ENCODE results near the gene F7.

DNA sequence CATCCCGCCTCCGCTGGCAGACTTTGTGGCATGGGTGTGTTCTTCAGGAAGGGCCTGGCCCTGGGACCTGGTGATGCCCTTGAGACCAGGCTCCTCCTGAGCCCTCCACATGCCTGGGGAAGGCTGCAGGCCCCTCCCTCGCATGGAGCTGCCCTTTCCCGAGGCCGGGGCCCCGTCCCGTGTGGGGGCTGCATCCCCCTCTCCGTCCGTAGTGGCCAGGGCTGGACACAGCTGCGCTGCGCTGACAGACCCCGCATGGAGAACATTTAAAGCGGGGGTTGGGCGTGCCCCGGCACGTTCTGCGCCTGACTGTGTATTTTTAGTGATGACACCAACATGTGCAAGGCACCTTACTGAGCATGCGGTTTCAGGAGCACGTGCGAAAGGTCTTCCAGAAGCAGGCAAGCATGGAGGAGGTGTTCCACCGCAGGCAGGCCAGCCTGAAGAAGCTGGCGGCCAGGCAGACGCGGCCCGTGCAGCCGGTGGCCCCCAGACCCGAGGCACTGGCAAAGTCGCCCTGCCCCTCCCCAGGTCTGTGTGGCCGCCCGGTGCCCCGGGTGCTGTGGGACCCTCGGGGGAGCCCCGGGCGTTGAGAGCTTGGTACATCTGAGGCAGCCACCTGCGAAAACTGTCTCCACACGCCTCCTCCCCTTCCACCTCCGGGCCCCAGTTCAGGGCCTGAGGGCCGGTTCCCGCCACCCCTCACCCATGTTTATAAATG, 28.8 kb upstream of the F7 start:
- TF ChIP-seq, protein P1, sequence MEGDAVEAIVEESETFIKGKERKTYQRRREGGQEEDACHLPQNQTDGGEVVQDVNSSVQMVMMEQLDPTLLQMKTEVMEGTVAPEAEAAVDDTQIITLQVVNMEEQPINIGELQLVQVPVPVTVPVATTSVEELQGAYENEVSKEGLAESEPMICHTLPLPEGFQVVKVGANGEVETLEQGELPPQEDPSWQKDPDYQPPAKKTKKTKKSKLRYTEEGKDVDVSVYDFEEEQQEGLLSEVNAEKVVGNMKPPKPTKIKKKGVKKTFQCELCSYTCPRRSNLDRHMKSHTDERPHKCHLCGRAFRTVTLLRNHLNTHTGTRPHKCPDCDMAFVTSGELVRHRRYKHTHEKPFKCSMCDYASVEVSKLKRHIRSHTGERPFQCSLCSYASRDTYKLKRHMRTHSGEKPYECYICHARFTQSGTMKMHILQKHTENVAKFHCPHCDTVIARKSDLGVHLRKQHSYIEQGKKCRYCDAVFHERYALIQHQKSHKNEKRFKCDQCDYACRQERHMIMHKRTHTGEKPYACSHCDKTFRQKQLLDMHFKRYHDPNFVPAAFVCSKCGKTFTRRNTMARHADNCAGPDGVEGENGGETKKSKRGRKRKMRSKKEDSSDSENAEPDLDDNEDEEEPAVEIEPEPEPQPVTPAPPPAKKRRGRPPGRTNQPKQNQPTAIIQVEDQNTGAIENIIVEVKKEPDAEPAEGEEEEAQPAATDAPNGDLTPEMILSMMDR (tag by site-specific recombination; IDR thresholded peaks at IDR 0.05), result no peak
- TF ChIP-seq ZNF561 (tag by site-specific recombination; IDR thresholded peaks at IDR 0.05; ENCODE audit: borderline replicate concordance) (no peak), ZNF202 (tag by site-specific recombination; IDR thresholded peaks at IDR 0.05; ENCODE audit: borderline replicate concordance) (no peak)

Measured in HEK293 (cell line).